HuH-7 (cell line): Measurements from ENCODE around the gene CDH15.
"Not testable (repeated sequence)": the region's sequence is repeated elsewhere in the genome, so short reads cannot be mapped to it uniquely, and the experiment has no call there.

ENCODE experiments used
- DNase-seq: peaks from one replicate; pipeline ENCODE4 v3.0.0; 2011; ENCODE audit warnings: low spot score

The CDH15 gene

GRCh38 chr16:89187770-89188392 lies 16.3 kb downstream of the CDH15 start:
- no peak for DNase-seq

- not testable (repeated sequence) for DNase-seq
Measured at GRCh38 chr16:89188471-89189357, 17.2 kb downstream of the CDH15 start.

- no peak for DNase-seq
Measured at GRCh38 chr16:89189358-89190025, 17.9 kb downstream of the CDH15 start.

- no peak for DNase-seq
Measured at GRCh38 chr16:89190150-89190958, 18.8 kb downstream of the CDH15 start.

GRCh38 chr16:89191033-89191900 lies 19.7 kb downstream of the CDH15 start:
- no peak for DNase-seq

GRCh38 chr16:89191901-89192185 lies 20.3 kb downstream of the CDH15 start:
- DNase-seq = no peak

- DNase-seq = peak; percentile 88
Measured at GRCh38 chr16:89192186-89192955, 20.8 kb downstream of the CDH15 start.

- DNase-seq = peak; percentile 98
Measured at GRCh38 chr16:89192956-89193575, 21.5 kb downstream of the CDH15 start.

GRCh38 chr16:89193576-89194293 lies 22.2 kb downstream of the CDH15 start:
- DNase-seq = no peak

GRCh38 chr16:89194340-89195311 lies 23.1 kb downstream of the CDH15 start:
- DNase-seq = no peak

- no peak for DNase-seq
Measured at GRCh38 chr16:89195521-89196171, 24.1 kb downstream of the CDH15 start.

- DNase-seq = no peak
Measured at GRCh38 chr16:89197033-89197632, 25.6 kb downstream of the CDH15 start.

- DNase-seq = no peak
Measured at GRCh38 chr16:89197633-89198416, 26.3 kb downstream of the CDH15 start.

- no peak for DNase-seq
Measured at GRCh38 chr16:89198417-89199240, 27.1 kb downstream of the CDH15 start.
